ENCODE data around the gene IGFBPL1.
"Not testable (repeated sequence)": the region's sequence is repeated elsewhere in the genome, so short reads cannot be mapped to it uniquely, and the experiment has no call there.

IGFBPL1 gene

DNA sequence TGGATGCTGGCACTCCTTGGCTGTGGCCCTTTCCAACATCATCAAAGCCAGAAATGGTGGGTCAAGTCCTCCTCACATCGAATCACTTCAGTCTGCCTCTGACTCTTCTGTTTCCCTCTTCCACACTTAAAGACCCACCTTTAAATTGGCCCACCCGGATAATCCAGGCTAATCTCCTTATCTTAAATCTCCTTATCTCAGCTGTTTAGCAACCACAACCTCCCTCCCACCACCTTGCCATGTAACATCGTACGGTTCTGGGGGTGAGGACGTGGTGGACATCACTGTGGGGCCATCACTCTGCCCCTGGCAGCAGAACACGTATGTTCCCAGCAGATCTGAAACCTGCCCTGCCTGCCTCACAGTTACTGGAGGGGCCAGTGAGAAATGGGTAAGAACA is 11.5 kb downstream of the IGFBPL1 start:
- no peaks in the 10 kb centered on the region for H3K27me3 ChIP-seq (ENCODE audit: insufficient read depth, low read depth, severe bottlenecking)
- peak overlapping the region; percentile 40 for H3K4me3 ChIP-seq (ENCODE audit: low read depth, low read length)
- TF ChIP-seq, protein P1, sequence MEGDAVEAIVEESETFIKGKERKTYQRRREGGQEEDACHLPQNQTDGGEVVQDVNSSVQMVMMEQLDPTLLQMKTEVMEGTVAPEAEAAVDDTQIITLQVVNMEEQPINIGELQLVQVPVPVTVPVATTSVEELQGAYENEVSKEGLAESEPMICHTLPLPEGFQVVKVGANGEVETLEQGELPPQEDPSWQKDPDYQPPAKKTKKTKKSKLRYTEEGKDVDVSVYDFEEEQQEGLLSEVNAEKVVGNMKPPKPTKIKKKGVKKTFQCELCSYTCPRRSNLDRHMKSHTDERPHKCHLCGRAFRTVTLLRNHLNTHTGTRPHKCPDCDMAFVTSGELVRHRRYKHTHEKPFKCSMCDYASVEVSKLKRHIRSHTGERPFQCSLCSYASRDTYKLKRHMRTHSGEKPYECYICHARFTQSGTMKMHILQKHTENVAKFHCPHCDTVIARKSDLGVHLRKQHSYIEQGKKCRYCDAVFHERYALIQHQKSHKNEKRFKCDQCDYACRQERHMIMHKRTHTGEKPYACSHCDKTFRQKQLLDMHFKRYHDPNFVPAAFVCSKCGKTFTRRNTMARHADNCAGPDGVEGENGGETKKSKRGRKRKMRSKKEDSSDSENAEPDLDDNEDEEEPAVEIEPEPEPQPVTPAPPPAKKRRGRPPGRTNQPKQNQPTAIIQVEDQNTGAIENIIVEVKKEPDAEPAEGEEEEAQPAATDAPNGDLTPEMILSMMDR (IDR thresholded peaks at IDR 0.05; ENCODE audit: low read depth, low read length): no peak
- peak; percentile 70 for DNase-seq
- no peak overlapping the region for H3K27ac ChIP-seq
- H3K36me3 ChIP-seq: peaks cover 63% of the 10 kb centered on the region
- H3K9me3 ChIP-seq (ENCODE audit: severe bottlenecking): no peaks in the 10 kb centered on the region

DNA sequence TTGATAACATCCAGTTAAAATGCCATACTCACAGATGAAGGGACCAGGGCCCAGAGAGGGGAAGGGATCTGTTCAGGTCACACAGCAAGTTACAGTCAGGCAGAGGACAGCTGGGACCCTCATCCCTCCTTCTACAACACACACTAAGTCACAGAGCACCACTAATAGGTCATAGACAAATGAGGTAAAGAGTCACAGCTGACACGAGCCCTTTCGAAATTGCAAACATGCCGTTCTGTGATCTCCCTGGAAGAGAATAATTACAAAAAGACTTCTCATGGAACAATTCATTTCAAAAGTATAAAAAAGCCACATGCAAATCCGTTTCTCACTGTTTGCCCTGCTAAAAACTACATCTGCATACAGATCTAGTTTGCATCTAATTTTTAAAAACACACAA is 15.5 kb downstream of the IGFBPL1 start:
- Histone ChIP-seq H3K27me3 (ENCODE audit: insufficient read depth, low read depth, severe bottlenecking) (no peaks in the 10 kb centered on the region), H3K27ac (no peak overlapping the region), H3K9me3 (ENCODE audit: severe bottlenecking) (no peaks in the 10 kb centered on the region), H3K4me3 (ENCODE audit: low read depth, low read length) (no peak overlapping the region), H3K36me3 (peaks cover 61% of the 10 kb centered on the region)
- DNase-seq: no peak
- TF ChIP-seq, protein P1 (IDR thresholded peaks at IDR 0.05; ENCODE audit: low read depth, low read length): no peak

DNA sequence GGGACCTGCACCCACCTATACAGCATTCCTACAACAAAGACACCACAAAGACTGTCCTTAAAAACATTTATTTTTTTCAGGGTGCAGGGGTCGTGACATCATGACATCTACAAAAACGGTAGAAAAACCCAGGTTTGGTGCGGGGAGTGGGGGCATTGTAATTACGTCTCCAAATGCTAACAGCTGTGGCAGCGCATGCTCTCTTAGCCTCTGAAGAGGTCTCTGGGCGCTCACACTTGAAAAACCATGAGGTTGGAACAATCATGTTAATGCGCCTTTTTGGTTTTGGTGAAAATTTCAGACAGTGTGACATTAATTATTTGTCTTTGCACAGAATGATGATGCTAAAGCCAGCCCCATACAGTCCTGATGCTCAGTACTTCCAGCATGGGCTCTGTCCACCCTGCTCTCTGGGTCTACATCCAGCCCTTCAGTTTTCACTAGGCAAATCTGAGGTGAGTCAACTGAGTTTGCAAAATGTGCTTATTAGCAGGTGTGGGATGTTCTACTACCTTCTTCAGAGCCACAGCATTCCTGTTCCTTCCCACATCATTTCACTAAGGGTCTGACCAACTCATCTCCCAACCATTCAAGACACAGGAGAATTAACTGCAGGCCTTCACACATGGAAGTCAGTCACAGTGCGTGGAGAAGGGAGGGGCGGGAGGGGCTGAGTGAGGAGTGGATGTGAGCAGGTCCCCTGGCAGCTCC is 17.6 kb downstream of the IGFBPL1 start:
- H3K4me3 ChIP-seq (ENCODE audit: low read depth, low read length): no peak overlapping the region
- H3K27ac ChIP-seq: no peak overlapping the region
- TF ChIP-seq, protein P1 (IDR thresholded peaks at IDR 0.05; ENCODE audit: low read depth, low read length): no peak
- no peaks in the 10 kb centered on the region for H3K27me3 ChIP-seq (ENCODE audit: insufficient read depth, low read depth, severe bottlenecking)
- H3K9me3 ChIP-seq (ENCODE audit: severe bottlenecking): no peaks in the 10 kb centered on the region
- DNase-seq: no peak
- peaks cover 47% of the 10 kb centered on the region for H3K36me3 ChIP-seq

DNA sequence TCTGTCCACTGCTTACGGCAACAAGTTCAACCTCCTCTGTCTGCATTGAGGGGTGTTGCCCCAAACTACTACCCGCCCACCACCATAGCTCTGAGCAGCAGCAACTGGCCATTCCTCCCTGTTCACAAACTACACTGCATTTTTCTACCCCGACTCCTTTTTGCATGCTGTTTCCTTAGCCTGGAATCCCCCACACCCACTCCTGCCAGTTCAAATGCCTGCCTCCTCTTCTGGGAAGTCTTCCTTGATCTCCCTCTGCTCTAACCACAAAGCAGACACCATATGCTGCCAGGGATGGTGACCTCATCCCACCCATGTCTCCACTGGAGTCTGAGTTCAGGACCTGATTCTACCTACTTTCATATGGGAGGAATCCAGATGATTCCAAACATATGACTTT is 18.5 kb downstream of the IGFBPL1 start:
- no peak overlapping the region for H3K4me3 ChIP-seq (ENCODE audit: low read depth, low read length)
- DNase-seq: peak; percentile 34
- TF ChIP-seq, protein P1 (IDR thresholded peaks at IDR 0.05; ENCODE audit: low read depth, low read length): no peak
- H3K9me3 ChIP-seq (ENCODE audit: severe bottlenecking): no peaks in the 10 kb centered on the region
- no peaks in the 10 kb centered on the region for H3K27me3 ChIP-seq (ENCODE audit: insufficient read depth, low read depth, severe bottlenecking)
- peaks cover 39% of the 10 kb centered on the region for H3K36me3 ChIP-seq
- no peak overlapping the region for H3K27ac ChIP-seq

DNA sequence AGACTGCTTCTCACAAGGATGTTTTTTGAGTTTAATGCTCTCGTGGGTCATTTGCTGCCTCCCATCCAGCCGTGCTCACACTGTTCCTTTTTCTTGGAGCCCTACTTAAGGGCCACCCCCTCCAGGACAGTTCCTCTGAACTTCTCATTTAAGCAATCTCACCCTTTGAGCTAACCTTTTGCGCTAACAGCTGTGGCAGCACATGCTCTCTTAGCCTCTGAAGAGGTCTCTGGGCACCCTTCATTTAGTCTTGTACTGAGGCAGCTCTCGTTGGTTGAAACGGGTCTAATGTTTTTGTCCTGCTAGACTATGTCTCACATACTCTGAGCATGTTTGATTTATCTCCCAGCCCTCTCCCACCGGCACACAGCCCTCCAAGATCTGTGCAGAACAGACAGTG is 19.9 kb downstream of the IGFBPL1 start:
- no peak overlapping the region for H3K4me3 ChIP-seq (ENCODE audit: low read depth, low read length)
- no peak for DNase-seq
- H3K27me3 ChIP-seq (ENCODE audit: insufficient read depth, low read depth, severe bottlenecking): no peaks in the 10 kb centered on the region
- TF ChIP-seq, protein P1 (IDR thresholded peaks at IDR 0.05; ENCODE audit: low read depth, low read length): no peak
- peaks cover 26% of the 10 kb centered on the region for H3K36me3 ChIP-seq
- H3K27ac ChIP-seq: no peak overlapping the region
- H3K9me3 ChIP-seq (ENCODE audit: severe bottlenecking): no peaks in the 10 kb centered on the region

DNA sequence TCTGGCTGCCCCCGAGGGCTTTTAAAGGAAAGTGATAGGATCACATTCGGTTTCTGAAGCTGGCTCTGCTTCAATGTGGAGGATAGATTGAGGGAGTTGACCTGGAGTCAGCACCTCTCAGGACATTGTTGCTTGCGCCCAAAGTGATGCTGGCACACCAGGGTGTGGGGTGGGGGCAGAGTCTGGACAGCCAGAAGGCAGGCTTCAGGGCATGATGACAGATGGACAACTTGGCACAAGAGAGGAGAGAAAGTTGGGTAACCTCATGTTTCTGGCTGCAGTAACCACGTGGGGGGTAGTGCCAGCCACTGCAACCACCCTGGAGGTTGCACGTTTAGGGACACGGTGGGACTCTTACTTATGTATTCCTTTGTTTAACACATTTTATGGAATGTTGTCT is 22.3 kb downstream of the IGFBPL1 start:
- Histone ChIP-seq H3K4me3 (ENCODE audit: low read depth, low read length) (no peak overlapping the region), H3K36me3 (peaks cover 16% of the 10 kb centered on the region), H3K27me3 (ENCODE audit: insufficient read depth, low read depth, severe bottlenecking) (no peaks in the 10 kb centered on the region), H3K9me3 (ENCODE audit: severe bottlenecking) (no peaks in the 10 kb centered on the region), H3K27ac (no peak overlapping the region)
- no peak for DNase-seq
- TF ChIP-seq, protein P1 (IDR thresholded peaks at IDR 0.05; ENCODE audit: low read depth, low read length): no peak

DNA sequence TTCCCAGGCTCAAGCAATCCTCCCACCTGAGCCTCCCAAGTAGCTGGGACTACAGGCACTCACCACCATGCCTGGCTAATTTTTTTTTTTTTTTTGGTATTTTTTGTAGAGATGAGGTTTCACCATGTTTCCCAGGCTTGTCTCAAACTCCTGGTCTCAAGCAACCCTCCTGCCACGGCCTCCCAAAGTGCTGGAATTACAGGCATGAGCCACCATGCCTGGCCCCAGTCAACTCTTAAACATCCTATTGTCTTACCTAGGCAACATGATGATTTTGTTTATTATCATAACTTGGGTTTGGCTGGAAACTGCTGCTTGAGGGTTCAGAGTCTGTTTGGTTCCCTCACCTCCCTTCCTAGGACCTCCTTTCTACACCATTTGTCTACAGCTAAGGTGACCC is 25.1 kb downstream of the IGFBPL1 start:
- H3K36me3 ChIP-seq: peaks cover 25% of the 10 kb centered on the region
- not testable (repeated sequence) for H3K4me3 ChIP-seq (ENCODE audit: low read depth, low read length); DNase-seq; H3K9me3 ChIP-seq (ENCODE audit: severe bottlenecking); H3K27ac ChIP-seq; H3K27me3 ChIP-seq (ENCODE audit: insufficient read depth, low read depth, severe bottlenecking)

Measured in WERI-Rb-1 (cell line).